GM19193 (cell line): ENCODE measurements around the gene TMEM190.

Experiments
- POLR2A ChIP-seq: IDR thresholded peaks from 4 replicates; pipeline ENCODE4 v1.6.1; 2011; ENCODE audit not compliant: insufficient read depth, insufficient read length; ENCODE audit errors: extremely low read depth

The TMEM190 gene

DNA sequence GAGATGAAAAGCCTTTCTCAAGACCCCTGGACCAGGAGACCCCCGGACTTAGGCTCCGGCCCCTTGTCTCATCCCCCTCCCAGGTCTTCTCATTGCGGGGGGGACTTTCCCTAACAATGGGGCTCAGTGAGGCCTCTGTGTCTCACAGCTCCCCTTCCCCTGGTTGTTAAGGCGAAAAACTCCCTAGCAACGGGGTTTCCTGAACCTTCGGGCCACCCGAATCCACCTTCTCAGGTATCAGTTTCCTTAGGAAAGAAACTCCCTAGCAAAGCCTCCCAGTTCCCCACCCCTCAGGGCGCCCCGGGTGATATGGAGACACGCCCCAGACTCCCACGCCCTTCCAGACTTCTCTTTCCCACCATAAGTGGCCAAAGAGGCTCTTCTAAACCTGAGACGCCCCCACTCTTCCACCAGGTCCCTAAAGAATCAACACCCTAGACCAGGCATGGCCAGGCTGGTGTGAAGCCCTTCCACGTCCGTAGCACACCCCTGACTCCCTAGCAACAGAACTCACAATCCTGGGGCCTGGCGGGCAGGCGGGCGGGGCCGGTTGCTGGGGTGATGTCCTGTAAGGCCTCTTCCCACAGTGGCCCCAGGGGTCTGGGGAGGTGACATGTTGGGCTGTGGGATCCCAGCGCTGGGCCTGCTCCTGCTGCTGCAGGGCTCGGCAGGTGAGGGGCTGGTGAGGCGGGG lies at the start of gene TMEM190:
Gene TMEM190, plus strand, starts transcription at position 586 of the 693 bp plus-strand sequence. Its CDS starts 28 bp downstream, at position 614.
- TF ChIP-seq POLR2A = no peak

DNA sequence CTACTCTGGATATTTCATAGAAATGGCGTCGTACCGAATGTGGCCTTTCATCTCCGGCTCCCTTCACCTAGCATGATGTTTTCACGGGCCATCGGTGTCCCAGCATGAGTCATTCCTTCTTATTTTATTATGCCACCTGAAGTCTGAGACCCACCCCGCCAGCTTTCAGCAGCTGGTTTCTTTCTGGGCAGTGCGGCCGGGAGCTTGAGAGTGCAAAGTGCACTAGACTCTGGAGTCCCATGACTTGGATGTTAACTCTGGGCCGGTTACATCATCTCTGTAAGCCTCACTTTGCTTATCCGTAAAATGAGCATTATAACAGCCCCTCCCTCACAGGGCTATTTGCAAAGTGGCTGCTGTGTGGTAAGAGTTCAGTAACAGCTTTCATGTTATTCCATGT lies 42.8 kb upstream of the TMEM190 start:
- TF ChIP-seq POLR2A = no peak

DNA sequence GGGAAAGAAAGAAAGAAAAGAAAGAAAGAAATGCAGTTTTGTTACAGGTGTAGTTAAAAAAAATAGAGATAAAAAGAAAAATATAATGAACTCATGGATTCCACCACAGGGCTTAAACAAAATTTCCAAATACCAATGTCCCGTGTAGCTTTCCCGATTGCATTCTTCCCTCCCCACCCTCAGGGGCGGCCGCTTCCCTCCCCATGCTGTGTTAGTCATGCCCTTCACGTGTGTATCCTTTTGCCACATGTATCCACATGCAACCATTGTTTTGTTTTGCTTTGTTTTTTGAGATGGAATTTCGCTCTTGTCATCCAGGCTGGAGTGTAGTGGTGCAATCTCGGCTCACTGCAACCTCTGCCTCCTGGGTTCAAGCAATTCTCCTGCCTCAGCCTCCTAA lies 40.5 kb upstream of the TMEM190 start:
- no peak for TF ChIP-seq POLR2A

DNA sequence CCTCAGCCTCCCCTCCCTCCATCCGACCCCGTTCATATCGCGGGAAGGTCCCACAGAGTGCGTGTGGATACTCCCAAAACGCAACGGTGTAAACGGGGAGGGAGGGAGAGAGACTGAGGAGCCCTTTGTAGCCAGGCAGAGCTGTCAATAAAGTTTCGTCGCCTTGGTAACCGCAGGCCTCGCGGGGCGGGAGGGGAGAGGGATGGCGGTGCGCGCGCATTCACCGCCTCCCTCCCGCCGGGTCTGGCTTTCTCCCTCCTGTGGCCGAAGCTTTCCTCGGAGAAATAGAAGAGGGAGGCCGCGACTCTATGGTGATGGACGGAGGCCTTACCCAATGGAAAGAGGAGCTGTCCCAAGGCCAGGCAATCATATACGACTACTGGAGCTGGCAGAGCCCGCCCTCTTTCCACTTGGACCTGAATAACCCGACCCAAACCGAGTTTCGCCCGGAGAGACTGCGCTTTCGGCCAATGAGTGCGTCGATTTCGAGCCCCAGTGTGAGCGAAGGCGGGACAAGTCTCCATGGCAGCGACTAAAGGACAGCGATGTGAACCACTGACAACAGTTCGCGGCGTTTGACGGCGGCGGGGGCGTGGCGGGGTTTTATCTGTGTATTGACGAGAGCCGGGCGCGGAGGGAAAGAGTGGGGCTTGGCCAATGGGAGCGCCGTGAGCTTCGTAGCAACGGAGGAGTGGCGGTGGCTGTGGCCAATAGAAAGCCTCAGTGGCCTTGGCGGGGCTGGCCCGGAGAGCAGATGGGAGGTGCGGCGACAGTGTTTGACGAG lies 37.3 kb upstream of the TMEM190 start, which contains the start of gene KMT5C:
Gene KMT5C, plus strand, starts transcription at position 772 of the 784 bp plus-strand sequence. CDS start 2,061 bp downstream, outside the sequence.
- TF ChIP-seq POLR2A = peak; percentile 25

DNA sequence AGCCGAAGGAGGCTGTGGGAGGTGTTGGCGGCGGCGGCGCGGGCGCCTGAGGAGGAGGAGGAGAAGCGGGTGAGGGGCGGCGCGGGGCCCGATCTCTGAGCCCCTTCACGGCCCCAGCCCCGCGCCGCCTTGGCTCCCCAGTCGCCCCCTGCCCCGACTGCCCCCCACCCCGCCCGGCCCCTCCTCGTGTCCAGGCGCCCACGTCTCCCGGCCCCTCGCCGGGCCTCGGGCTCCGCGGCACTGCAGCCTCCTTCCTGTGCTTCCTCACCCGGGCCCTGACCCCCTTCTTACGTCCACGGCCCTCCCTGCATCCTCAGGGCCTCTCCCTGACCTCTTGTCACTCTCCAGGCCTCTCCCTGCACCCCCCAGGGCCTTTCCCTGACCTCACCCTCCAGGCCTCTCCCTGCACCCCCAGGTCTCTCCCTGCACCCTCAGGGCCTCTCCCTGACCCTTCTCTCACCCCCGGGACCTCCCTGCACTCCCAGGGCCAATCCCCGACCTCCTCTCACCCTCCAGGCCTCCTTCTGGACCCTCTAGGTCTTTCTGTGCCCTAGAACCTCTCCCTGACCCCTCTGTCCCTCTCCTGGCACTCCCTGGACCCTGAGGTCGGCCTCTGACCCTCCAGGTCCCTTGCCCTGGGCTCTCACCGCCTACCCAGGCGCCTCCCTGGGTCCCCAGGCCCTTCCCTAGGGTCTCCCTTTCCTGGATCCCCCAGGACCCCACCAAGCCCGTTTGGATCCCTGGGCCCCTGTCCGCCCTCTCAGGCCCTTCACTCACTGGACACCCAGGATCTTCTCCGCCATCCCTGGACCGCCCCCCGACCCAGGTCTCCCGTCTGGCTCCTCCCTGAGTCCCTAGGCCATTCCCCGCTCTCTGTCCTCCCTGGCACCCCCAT lies 36.5 kb upstream of the TMEM190 start:
- TF ChIP-seq POLR2A = peak; percentile 66

DNA sequence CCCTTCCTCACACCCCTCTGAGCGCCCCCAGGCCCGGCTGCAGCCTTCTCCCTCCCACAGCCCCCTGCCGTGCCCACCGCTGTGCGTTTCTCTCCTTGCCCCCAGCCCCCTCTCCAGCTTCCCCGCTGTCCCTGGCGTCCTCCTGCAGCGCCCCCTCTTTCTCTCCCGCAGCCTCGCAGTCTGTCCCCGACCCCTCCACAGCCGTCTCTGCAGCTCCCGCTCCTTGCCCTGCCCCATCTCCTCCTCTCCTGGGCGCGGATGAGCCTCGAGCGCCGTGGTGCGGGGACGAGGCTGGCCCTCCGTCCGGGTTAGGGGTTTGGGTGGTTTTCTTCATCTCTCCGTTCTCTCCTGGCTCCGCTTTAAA lies 35.9 kb upstream of the TMEM190 start:
- no peak for TF ChIP-seq POLR2A

DNA sequence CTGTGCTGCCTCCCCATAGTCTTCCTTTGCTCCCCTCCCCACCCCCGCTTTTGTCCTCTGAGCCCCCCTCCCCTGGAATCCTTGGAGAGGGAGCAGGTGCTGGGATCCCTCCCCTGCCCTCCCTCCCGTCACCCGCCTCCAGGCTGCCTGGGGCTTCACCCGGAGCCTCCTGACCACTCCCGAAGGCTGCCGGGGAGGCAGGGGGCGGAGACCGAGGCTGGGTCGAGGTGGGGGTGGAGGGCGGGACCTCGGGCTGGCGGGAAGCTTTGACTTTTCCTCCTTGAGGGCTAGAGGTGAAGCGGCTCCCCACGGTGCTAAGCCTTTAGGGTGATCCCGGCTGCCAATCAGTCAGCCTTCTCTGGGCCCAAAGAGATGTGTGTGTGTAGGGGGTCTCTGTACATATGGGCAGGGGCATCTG lies 35.4 kb upstream of the TMEM190 start:
- no peak for TF ChIP-seq POLR2A

DNA sequence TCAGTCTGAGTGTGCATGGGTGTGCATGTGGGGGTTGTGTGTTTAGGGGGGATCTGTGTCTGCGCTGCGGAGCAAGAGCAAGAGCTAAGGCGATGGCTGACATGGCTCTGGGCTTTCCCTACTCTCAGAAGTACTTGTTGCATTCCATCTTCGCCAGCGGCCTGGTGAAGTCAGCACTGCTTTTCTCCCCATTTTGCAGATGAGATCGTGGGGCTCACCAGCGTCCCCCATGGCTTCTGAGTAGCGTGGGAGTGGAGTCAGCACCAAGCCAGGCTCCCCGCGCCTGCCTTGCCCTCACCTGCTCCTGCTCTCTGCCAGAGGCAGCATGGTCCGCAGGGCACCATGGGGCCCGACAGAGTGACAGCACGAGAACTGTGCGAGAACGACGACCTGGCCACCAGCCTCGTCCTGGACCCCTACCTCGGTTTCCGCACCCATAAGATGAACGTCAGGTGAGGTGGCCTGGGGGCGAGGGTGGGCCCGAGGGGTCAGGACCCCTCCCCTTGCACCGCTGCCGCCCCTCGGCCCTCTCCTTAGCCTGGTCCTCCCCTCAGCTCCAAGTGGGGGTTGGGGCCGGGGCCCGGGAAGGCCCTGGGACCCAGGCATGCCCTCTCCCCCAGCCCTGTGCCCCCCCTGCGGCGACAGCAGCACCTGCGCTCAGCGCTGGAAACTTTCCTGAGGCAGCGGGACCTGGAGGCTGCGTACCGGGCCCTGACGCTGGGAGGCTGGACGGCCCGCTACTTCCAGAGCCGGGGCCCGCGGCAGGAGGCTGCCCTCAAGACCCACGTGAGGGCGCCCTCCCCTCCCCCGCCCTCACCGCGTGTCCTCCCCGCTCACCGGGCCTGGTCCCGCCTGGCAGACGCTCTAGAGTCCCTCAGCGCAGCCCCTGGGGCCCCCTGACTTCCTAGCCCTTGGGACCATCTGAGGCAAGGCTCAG lies 34.8 kb upstream of the TMEM190 start:
- TF ChIP-seq POLR2A = no peak

DNA sequence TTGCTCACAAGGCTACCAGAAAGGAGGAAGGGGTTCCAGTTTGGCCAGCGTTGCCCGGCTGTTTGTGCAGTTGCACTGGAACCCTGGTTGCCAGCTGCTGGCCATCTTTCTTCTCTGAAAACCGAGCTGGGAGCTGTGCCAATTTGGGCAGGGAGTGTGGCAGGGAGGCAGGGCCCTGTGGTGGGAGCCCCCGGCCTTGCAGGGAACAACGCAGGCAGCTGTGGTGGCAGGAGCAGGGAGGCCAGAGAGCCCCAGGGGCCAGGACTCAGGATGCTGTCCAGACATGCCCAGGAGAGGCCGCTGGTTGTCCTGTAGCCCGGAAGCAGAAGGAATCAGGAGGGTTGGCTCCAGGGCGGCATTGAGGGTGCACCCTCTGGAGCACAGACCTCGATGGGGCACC lies 32.2 kb upstream of the TMEM190 start:
- no peak for TF ChIP-seq POLR2A

DNA sequence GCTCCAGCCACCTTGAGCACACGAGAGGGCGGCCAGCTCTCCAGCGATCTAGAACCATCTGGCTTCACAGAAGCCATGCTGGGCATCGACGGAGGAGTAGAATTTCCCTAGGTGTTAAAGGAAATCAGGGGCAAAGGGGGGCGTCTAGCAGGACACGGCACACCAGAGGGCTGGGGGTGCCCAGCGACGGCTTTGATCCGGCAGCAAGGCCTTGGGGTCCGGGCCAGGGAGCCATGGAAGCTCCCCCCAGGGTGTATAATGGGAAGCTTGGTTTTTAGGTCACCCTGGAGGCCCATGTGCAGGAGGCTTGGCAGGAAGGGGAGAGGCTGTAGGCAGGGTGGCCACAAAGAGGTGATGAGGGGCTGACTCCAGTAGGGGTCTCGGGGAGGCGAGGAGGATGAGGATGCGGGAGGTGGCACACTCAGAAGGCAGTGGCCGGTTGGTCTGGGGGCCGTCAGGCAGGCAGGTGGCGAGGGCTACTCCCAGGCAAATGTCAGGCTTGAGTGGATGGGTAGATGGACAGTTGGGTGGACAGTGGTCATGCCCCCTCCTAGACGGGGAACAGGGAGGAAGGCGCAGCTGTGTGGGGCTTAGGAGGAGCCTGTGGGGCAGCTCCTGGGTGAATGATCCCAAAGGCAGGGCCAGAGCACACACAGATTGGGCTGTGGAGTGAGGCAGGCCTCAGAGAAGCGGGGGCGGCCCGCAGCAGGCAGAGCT lies 31.4 kb upstream of the TMEM190 start:
- TF ChIP-seq POLR2A = no peak

DNA sequence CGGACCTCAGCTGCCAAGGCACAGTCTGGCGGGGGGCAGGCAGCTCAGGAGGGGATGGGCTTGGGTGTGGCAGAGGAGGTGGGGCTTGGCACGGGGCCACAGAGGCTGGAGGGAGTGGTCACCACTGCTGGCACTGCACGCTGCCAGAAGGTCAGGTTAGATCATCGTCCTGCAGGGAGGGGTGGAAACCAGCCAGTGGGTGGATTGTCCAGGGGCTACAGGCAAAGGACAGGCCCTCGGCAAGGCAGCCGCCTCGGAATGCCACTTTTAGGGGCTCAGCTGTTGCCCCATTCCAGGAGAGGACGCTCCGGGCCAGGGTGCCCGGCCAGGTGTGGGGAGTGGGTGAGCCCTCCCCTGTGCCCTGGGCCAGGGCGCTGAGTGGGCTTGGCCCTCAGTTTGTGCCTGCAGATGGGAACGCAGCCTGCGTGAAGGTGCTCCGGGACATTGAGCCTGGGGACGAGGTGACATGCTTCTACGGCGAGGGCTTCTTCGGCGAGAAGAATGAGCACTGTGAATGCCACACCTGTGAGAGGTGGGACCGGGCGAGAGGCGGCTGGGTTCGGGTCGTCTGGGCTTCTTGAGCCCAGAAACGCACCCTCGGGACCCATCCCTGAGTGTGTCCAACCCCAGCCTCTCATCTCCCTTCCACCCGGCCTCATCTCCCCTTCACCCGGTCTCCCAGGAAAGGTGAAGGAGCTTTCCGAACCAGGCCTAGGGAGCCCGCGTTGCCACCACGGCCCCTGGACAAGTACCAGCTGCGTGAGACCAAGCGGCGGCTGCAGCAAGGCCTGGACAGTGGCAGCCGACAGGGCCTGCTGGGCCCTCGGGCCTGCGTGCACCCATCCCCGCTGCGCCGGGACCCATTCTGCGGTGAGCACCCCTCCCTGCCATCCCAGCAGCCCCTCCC lies 30.6 kb upstream of the TMEM190 start:
- TF ChIP-seq POLR2A = no peak

DNA sequence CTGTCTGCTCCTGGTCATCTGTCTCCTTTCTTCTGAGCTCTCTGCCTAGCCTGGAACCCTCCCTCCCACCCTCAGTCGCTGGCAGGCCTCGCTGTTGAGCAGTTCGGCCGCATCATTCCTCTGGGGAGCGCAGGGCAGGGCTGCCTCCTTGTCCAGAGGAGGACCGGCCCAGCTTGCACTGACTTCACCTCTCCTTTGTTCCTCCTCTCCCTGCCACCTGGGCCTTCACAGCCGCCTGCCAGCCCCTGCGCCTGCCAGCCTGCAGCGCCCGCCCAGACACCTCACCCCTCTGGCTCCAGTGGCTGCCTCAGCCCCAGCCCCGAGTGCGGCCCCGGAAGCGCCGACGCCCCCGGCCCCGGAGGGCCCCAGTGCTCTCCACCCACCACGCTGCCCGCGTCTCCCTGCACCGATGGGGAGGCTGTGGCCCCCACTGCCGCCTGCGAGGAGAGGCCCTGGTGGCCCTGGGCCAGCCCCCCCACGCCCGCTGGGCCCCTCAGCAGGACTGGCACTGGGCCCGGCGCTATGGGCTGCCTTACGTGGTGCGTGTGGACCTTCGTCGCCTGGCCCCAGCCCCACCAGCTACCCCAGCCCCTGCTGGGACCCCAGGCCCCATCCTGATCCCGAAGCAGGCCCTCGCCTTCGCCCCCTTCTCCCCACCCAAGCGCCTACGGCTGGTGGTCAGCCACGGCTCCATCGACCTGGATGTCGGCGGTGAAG lies 29.7 kb upstream of the TMEM190 start:
- no peak for TF ChIP-seq POLR2A
